ENCODE results near the gene CNP.

CNP gene

GRCh38 chr17:41942626-41943373 lies 23.8 kb upstream of the CNP start:
- DNase-seq, result no peak

DNA sequence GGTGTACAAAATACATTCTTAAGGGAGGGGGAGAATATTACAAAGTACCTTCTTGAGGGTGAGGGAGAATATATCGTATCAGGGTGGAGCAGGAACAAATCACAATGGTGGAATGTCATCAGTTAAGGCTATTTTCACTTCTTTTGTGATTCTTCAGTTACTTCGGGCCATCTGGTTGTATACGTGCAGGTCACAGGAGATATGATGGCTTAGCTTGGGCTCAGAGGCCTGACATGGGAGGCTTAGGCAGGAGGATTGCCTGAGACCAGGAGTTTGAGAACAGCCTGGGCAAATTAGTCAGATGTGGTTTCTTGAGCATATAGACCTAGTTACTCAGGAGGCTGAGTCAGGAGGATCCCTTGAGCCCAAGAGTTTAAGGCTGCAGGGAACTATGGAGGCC lies 23.1 kb upstream of the CNP start:
- DNase-seq, result no peak

- DNase-seq, result no peak
Measured at GRCh38 chr17:41944943-41945342, 21.7 kb upstream of the CNP start.

- DNase-seq, result no peak
Measured at GRCh38 chr17:41948762-41949460, 17.7 kb upstream of the CNP start.

GRCh38 chr17:41956522-41956921 lies 10.1 kb upstream of the CNP start:
- no peak for DNase-seq

DNA sequence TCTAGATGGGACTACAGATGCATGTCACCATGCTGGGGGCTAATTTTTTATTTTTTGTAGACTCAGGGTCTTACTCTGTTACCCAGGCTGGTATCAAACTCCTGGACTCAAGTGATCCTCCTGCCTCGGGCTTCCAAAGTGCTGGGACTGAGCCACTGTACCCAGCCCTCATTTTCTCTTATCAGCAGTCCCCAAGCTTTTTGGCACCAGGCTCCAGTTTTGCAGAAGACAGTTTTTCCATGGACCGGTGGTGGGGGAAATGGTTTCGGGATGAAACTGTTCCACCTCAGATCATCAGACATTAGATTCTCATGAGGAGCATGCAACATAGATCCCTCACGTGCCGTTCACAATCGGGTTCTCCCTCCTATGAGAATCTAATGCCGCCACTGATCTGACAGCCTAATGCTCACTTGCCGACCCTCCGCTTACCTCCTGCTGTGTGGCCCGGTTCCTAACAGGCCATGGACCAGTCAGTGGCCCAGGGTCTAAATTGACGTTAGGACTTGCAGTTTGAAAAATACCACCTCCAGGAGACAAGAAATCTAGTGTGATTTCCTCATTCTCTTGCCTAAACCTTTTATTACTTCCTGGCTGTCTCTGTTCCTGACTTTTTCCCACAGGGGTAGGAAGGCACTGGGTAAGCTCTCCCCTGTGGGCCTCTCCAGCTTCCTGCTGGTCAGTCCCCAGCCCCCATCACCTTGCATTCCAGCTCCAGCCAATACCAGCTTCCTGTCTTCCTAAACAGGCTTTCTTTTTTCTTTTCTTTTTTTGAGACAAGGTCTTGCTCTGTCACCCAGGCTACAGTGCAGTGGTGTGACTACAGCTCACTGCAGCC lies 9.3 kb upstream of the CNP start:
- DNase-seq, result no peak

DNA sequence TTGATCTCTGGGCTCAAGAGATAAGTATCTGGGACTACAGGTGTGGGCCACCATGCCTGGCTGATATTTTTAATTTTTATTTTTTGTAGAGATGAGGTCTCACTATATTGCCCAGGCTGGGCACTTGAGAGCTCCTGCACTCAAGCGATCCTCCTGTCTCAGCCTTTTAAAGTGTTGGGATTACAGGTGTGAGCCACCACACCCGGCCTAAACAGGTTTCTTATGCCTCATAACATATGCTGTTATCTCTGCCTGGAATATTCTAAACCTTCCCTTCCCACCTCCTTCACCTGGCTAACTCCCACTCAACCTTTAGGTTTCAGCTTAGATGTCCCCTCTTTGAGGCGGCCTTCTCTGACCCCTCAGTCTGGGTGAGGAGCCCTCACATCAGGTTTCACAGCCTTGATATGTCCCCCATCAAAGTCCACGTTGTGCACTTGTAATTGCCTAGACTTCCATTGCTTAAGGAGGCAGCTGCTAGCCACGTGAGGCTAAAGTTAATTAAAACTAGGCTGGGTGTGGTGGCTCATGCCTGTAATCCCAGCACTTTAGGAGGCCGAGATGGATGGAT lies 8.6 kb upstream of the CNP start:
- DNase-seq, result no peak

GRCh38 chr17:41959030-41959335 lies 7.6 kb upstream of the CNP start:
- DNase-seq, result no peak

GRCh38 chr17:41959336-41960095 lies 7.1 kb upstream of the CNP start:
- DNase-seq, result no peak

DNA sequence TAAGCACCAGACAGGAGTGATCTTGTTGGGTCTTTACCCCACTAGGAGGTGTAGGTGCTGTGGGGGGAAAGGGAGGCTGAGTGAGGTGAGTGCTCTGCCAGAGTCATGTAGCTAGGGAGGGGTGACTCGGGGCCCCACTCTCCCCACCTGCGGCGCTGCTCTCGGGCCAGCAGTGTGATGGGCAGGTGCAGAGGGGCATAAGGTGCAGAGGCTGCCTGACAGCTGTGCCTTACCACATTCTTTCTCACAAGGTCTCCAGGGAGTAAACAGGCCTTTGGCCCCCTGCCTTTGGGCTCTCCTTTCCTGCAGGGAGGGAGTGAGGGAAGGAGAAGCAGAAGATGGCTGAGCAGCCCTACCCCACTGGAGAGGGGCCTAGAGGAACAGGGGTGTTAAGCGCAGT lies 4.5 kb upstream of the CNP start:
- no peak for DNase-seq

DNA sequence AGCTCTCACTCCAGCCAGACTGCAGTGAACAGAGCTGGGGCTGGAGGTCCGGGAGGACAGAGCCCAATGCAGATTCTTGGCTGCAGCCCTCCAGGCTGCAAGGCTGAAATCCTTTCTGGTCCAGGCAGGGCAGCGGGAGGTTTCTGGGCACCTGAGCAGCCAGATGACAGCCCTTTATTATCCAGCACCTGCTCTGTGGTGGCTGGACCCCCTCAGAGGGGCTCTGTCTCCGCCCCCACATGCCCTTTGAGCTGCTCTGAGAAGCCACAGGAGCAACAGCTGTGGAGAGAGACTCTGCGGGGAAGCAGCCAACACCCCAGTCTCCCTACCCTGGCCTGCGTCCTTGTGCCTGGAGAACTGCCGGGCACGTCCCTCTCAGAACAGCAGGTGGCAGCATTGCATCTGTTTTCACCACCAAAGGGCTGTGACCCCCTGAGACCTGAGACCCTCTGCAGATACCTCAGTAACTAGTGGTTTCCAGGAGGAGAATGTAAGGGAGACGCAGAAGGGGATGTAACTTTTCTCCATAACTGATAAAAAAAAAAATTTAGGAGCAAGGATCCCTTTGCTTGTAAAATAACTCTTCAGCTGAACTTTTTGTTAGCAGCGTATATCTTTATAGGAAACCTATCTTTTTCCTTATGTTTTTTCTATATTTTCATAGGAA lies 3.7 kb upstream of the CNP start:
- peak; percentile 20 for DNase-seq

- DNase-seq, result peak; percentile 90
Measured at GRCh38 chr17:41965694-41966462, 717 bp upstream of the CNP start.

DNA sequence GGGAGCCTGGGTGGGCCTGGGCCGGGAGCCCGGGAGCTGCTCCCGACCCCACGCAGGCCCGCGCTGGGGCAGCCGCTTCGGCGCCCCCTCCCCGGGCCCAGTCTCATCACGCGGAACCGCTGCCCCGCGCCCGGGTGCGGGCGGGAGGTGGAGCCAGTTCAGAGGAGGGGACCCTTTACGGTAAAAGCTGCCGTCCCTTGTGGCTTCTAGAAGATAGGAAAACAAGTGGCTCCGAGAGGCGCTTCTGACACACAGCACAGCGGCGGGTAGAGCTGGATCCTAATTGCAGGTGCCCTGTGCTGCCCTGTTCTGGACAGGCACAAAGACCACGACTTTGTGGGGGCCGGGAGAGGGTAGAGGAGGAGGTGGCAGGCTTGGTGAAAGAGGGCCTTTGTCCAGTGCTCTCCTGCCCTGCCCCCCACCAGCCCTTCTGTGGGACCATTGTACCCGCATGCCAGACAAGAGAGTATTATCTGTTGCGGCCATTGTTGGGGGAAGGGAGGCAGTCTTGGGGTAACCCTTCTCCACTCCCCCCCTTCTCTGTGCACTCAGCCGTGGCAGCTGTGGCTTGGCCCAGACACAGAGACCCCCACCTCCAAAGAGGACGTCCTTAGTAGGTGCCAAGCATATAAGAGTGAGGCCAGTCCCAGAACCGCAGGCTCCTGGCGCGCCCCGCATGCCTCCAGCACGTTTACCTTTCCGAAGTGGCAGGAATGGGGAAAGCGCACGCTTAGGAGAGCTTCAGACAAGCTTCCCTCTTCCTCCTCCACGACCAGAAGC lies 736 bp downstream of the CNP start:
- DNase-seq, result no peak

- no peak for DNase-seq
Measured at GRCh38 chr17:41967921-41968578, 1.5 kb downstream of the CNP start.

DNA sequence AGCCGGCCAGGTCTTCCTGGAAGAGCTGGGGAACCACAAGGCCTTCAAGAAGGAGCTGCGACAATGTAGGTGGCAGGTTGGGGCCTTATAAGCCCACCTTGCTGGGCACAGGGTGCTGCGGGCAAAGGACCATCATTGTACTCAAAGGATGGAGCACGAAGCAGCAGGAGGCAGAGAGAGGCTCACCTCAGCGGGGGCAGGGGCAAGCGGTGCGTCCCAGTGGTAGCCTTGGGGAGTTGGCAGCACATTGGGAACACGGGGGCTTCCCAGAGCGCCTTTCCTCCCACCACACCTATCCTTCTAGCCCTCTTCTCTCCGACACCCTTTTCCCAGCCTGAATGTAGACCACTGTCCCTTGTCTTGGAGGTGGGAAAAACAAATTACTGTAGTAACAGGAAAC lies 2.1 kb downstream of the CNP start:
- DNase-seq, result no peak

- no peak for DNase-seq
Measured at GRCh38 chr17:41970901-41971331, 4.3 kb downstream of the CNP start.

GRCh38 chr17:41971721-41972523 lies 5.3 kb downstream of the CNP start:
- no peak for DNase-seq

DNA sequence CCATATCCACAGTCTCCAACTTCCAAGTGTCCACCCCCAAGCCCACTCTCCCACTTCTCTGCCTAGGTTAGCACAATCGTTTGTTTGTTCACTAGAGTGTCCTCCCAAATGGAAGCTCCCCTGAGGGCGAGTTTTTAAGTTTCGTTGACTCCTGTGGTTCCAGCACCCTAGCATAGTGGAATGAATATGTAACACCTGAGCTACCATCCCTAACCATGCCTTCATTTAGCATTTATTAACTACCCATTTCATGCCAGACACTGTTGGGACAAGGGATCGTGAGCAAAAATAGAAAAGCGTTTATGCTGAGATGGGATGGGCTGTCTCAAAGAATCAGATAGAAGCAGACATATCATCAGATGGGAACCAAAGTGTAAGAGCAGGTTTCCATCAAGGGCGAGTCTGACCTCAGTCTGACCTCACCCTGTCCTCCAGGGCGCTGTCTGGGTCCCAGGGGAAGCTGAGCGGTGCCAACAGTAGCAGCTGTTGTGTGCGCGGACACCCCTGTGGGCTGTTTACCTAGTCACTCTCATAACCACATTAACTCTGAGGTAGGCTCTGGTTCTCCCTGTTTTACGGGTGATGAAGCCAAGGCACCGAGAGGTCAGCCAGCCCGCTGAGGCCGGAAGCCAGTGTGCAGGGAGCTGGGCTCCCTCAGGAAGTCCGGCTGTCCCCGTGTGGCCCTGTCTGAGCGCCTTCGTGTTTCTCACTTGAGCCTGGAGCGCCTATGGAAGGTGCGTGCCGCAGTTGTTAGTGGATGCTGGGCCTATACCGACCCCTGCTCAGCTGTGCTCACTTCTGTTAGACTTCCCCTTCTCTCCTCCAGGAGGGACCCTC lies 6.2 kb downstream of the CNP start:
- no peak for DNase-seq
